GM19099 (cell line): ENCODE data around the gene SLC38A8.

Source experiments
- POLR2A ChIP-seq: IDR thresholded peaks from 3 replicates; pipeline ENCODE4 v1.6.1; 2011; ENCODE audit warnings: low read depth; ENCODE audit not compliant: insufficient read length; ENCODE audit errors: extremely low read depth

The SLC38A8 gene

GRCh38 chr16:84007965-84008364 is 34.6 kb downstream of the SLC38A8 start:
- TF ChIP-seq POLR2A: no peak

- TF ChIP-seq POLR2A: no peak
Measured at GRCh38 chr16:84007520-84007919, 35.1 kb downstream of the SLC38A8 start.

GRCh38 chr16:84005391-84005790 is 37.2 kb downstream of the SLC38A8 start:
- no peak for TF ChIP-seq POLR2A

GRCh38 chr16:84004442-84004841 is 38.2 kb downstream of the SLC38A8 start:
- TF ChIP-seq POLR2A: no peak

GRCh38 chr16:84003038-84003437 is 39.6 kb downstream of the SLC38A8 start:
- TF ChIP-seq POLR2A: no peak

- TF ChIP-seq POLR2A: no peak
Measured at GRCh38 chr16:84001726-84002125, 40.9 kb downstream of the SLC38A8 start.

- TF ChIP-seq POLR2A: no peak
Measured at GRCh38 chr16:84000989-84001642, 41.5 kb downstream of the SLC38A8 start.

- TF ChIP-seq POLR2A: no peak
Measured at GRCh38 chr16:83998091-83998490, 44.5 kb downstream of the SLC38A8 start.

GRCh38 chr16:83996481-83997252 is 45.9 kb downstream of the SLC38A8 start:
- TF ChIP-seq POLR2A: no peak

- no peak for TF ChIP-seq POLR2A
Measured at GRCh38 chr16:83995754-83996153, 46.8 kb downstream of the SLC38A8 start.

GRCh38 chr16:83994703-83995102 is 47.9 kb downstream of the SLC38A8 start:
- no peak for TF ChIP-seq POLR2A

GRCh38 chr16:83994087-83994486 is 48.5 kb downstream of the SLC38A8 start:
- TF ChIP-seq POLR2A: no peak

GRCh38 chr16:83992624-83993023 is 50.0 kb downstream of the SLC38A8 start:
- TF ChIP-seq POLR2A: no peak

GRCh38 chr16:83990492-83990891 is 52.1 kb downstream of the SLC38A8 start:
- TF ChIP-seq POLR2A: no peak

GRCh38 chr16:83989300-83989699 is 53.3 kb downstream of the SLC38A8 start:
- TF ChIP-seq POLR2A: no peak

- no peak for TF ChIP-seq POLR2A
Measured at GRCh38 chr16:83983491-83983890, 59.1 kb downstream of the SLC38A8 start.
